PFSK-1 (cell line): ENCODE measurements around the gene SLC44A3.

Experiments
- FOXP2 ChIP-seq: optimal IDR thresholded peaks from 2 replicates; pipeline ENCODE3; 2011; ENCODE audit warnings: borderline replicate concordance, control low read depth, inconsistent platforms; ENCODE audit not compliant: insufficient read depth; ENCODE audit errors: extremely low read length, extremely low read depth
- POLR2AphosphoS5 ChIP-seq: IDR thresholded peaks from 2 replicates; pipeline ENCODE4 v1.6.1; 2012; ENCODE audit warnings: low read depth, mild to moderate bottlenecking, control low read depth, low read length, moderate library complexity
- SIN3A ChIP-seq: IDR thresholded peaks from 2 replicates; pipeline ENCODE4 v1.6.1; 2012; ENCODE audit warnings: mild to moderate bottlenecking, low read length, moderate library complexity, borderline replicate concordance; ENCODE audit not compliant: insufficient read depth
- TAF1 ChIP-seq: IDR thresholded peaks from 2 replicates; pipeline ENCODE4 v1.6.1; 2012; ENCODE audit warnings: low read length, control low read depth, borderline replicate concordance; ENCODE audit not compliant: insufficient read depth
- TF ChIP-seq, protein P1 (sequence below), 2 experiments: IDR thresholded peaks; 2 replicates each; pipeline versions ENCODE4 v1.6.1 to v1.8.0; 2011 to 2012; ENCODE audit warnings: low read depth in 2 of 2, low read length in 2 of 2, control low read depth in 1 of 2, inconsistent platforms in 1 of 2, mild to moderate bottlenecking in 1 of 2, moderate library complexity in 1 of 2; ENCODE audit not compliant: insufficient read depth in 1 of 2

The SLC44A3 gene

DNA sequence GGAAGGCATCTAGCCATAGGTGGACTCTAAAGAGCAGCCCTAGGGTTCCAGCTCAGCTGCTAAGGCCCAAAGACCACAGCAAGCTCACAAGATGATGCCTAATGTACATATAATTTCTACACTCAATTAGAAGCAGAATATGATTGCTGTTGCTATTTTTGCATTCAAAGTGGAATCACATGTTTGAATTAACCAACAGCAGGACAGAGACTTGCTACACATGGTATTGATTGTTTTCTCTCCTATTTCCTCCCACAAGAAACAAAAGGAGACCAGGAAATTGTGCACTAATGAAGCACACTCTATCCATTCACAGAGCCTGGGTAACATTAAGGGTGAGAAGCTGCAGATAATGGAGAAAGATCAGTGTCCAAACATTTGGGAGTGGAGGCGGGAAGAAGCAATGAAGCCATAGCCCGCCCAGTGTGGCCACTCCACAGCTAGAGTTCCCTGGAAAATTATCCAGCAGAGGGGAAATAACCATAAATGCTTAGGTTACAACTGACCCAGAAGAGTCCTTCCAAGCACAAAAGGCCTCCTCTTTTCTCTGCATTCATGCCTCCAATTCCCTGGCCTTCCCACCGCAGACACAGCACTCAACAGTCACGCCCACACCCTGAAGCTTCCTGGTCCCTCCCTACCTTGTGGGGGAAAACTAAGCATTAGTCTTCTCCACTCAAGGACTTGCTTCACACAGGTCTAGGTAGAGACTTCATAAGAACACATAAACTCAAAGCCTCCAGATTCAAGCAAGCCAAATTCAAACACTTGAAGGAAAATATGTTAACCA lies 99.3 kb downstream of the SLC44A3 start:
- TF ChIP-seq POLR2AphosphoS5 = no peak
- no peak for TF ChIP-seq SIN3A
- TF ChIP-seq, protein P1, sequence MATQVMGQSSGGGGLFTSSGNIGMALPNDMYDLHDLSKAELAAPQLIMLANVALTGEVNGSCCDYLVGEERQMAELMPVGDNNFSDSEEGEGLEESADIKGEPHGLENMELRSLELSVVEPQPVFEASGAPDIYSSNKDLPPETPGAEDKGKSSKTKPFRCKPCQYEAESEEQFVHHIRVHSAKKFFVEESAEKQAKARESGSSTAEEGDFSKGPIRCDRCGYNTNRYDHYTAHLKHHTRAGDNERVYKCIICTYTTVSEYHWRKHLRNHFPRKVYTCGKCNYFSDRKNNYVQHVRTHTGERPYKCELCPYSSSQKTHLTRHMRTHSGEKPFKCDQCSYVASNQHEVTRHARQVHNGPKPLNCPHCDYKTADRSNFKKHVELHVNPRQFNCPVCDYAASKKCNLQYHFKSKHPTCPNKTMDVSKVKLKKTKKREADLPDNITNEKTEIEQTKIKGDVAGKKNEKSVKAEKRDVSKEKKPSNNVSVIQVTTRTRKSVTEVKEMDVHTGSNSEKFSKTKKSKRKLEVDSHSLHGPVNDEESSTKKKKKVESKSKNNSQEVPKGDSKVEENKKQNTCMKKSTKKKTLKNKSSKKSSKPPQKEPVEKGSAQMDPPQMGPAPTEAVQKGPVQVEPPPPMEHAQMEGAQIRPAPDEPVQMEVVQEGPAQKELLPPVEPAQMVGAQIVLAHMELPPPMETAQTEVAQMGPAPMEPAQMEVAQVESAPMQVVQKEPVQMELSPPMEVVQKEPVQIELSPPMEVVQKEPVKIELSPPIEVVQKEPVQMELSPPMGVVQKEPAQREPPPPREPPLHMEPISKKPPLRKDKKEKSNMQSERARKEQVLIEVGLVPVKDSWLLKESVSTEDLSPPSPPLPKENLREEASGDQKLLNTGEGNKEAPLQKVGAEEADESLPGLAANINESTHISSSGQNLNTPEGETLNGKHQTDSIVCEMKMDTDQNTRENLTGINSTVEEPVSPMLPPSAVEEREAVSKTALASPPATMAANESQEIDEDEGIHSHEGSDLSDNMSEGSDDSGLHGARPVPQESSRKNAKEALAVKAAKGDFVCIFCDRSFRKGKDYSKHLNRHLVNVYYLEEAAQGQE (IDR thresholded peaks at IDR 0.05; ENCODE audit: insufficient read depth in 1 of 2, low read depth in 2 of 2, low read length in 2 of 2) = no peak
- no peak for TF ChIP-seq FOXP2
- no peak for TF ChIP-seq TAF1

DNA sequence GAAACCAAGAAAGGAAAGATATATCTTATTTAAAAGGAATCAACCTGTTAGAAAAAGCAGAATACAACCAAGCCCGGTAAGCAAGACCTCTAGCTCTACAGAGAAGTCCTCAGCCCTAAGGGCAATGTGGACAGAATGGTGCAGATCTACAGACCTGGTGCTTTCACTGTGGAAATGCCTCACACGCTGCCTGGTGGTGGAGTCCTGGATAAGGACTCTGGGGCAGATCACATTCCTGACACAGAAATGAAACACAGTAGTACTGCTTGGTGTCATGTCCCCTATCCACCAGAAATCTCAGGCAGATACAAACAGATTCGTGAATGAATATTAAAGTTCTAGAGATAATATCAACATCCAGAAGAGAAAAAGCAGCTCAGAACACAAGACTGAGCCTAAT lies 99.9 kb downstream of the SLC44A3 start:
- TF ChIP-seq TAF1 (no peak), FOXP2 (no peak), SIN3A (no peak), POLR2AphosphoS5 (no peak)
- TF ChIP-seq, protein P1 (IDR thresholded peaks at IDR 0.05; ENCODE audit: insufficient read depth in 1 of 2, low read depth in 2 of 2, low read length in 2 of 2) = no peak

DNA sequence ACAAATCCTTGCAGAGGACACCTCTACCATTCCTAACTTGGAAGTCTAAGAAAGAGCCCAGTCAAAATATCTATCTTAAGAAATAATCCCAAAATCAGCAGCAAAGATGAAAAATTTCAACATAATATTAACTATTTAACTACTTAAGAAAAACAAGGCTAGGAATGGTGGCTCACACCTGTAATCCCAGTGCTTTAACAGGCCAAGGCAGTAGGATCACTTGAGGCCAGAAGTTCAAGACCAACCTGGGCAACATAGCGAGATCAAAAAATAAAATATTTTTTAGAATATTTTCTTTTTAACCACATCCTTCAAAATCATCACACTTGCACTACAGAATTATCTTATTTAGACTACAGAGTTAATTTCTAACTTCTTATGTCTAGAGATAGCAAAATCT lies 101.8 kb downstream of the SLC44A3 start:
- no peak for TF ChIP-seq POLR2AphosphoS5
- TF ChIP-seq, protein P1 (IDR thresholded peaks at IDR 0.05; ENCODE audit: insufficient read depth in 1 of 2, low read depth in 2 of 2, low read length in 2 of 2) = no peak
- TF ChIP-seq TAF1 = no peak
- TF ChIP-seq FOXP2 = no peak
- no peak for TF ChIP-seq SIN3A

DNA sequence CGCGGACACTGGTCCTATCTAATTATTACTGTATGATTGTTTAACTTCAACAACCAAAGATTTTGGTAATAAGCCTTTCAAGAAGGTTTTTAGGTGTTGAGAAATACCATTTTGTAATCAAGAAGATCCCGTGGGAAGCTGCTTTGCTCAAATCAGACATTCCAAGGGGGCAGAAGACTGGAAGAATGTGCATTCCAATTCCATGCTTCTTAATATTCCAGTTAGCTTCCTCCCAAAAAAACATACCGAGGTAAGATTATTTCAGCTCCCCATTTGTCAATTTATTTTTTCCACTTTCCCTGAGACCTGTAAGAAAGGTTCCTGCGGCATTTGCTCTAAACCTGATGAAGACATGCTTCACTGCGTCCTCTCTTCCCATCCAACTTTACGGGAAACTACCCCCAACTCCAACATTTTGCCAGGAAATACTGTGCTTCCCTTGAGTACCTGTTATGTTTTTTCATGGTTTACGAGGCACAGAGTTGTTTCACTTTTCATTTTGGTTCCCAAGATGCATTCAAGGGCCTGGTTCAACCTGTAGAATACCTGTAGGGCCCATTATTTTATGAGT lies 102.7 kb downstream of the SLC44A3 start:
- TF ChIP-seq, protein P1 (IDR thresholded peaks at IDR 0.05; ENCODE audit: insufficient read depth in 1 of 2, low read depth in 2 of 2, low read length in 2 of 2) = no peak
- TF ChIP-seq SIN3A (no peak), TAF1 (no peak), FOXP2 (no peak), POLR2AphosphoS5 (no peak)
